H9 (cell line): ENCODE measurements around the gene LCMT1. TPM values are rescaled to one million over a fixed set of nuclear protein-coding genes. Genes with fewer than 3 reads are reported as not detected.
"Not testable (repeated sequence)": the region's sequence is repeated elsewhere in the genome, so short reads cannot be mapped to it uniquely, and the experiment has no call there.

Experiments
- DNase-seq: peaks from one replicate; pipeline ENCODE4 v3.0.0-alpha.2; 2017
- H2AFZ ChIP-seq: one replicate; pipeline ENCODE4 v1.6.1; 2013; ENCODE audit warnings: mild to moderate bottlenecking, low read length, control low read depth, moderate library complexity
- H2AK5ac ChIP-seq: 2 replicates; pipeline ENCODE4 v1.6.1; 2013; ENCODE audit warnings: low read length, control low read depth, mixed read lengths; ENCODE audit not compliant: insufficient read length
- H2BK120ac ChIP-seq: one replicate; pipeline ENCODE4 v1.6.1; 2013; ENCODE audit warnings: low read depth, mild to moderate bottlenecking, low read length, control low read depth, inconsistent platforms; ENCODE audit not compliant: poor library complexity, severe bottlenecking
- H2BK12ac ChIP-seq: 2 replicates; pipeline ENCODE4 v1.6.1; 2013; ENCODE audit warnings: low read length, control low read depth, mixed read lengths, low read depth; ENCODE audit not compliant: insufficient read length
- H2BK15ac ChIP-seq: 2 replicates; pipeline ENCODE4 v1.6.1; 2013; ENCODE audit warnings: low read depth, low read length, control low read depth
- H2BK20ac ChIP-seq: one replicate; pipeline ENCODE4 v1.6.1; 2013; ENCODE audit warnings: low read depth, mild to moderate bottlenecking, low read length, control low read depth, inconsistent platforms; ENCODE audit not compliant: poor library complexity, severe bottlenecking
- H2BK5ac ChIP-seq: 2 replicates; pipeline ENCODE4 v1.6.1; 2013; ENCODE audit warnings: low read length, control low read depth, mixed read lengths; ENCODE audit not compliant: insufficient read length
- H3K14ac ChIP-seq: 2 replicates; pipeline ENCODE4 v1.6.1; 2013; ENCODE audit warnings: low read length, control low read depth; ENCODE audit not compliant: insufficient read depth
- H3K18ac ChIP-seq: 2 replicates; pipeline ENCODE4 v1.6.1; 2013; ENCODE audit warnings: low read depth, mild to moderate bottlenecking, mixed read lengths, low read length, control low read depth; ENCODE audit not compliant: insufficient read length
- H3K23ac ChIP-seq: 2 replicates; pipeline ENCODE4 v1.6.1; 2013; ENCODE audit warnings: low read length, control low read depth, mixed read lengths, low read depth; ENCODE audit not compliant: insufficient read length
- H3K23me2 ChIP-seq: 2 replicates; pipeline ENCODE4 v1.6.1; 2013; ENCODE audit warnings: low read depth, mild to moderate bottlenecking, mixed read lengths, low read length, control low read depth; ENCODE audit not compliant: insufficient read length, poor library complexity, severe bottlenecking
- H3K27ac ChIP-seq: 2 replicates; pipeline ENCODE4 v1.5.1; 2013; ENCODE audit warnings: low read length, control low read depth, mixed read lengths, low read depth; ENCODE audit not compliant: insufficient read length
- H3K27me3 ChIP-seq: 2 replicates; pipeline ENCODE4 v1.6.1; 2013; ENCODE audit warnings: low read length, control low read depth, inconsistent platforms; ENCODE audit not compliant: insufficient read depth
- H3K4ac ChIP-seq: 2 replicates; pipeline ENCODE4 v1.6.1; 2013; ENCODE audit warnings: low read depth, mild to moderate bottlenecking, control low read depth, inconsistent platforms, low read length, moderate library complexity
- H3K4me1 ChIP-seq: 2 replicates; pipeline ENCODE4 v1.6.1; 2013; ENCODE audit warnings: low read length, control low read depth, inconsistent platforms; ENCODE audit not compliant: insufficient read depth
- H3K4me2 ChIP-seq: 2 replicates; pipeline ENCODE4 v1.6.1; 2013; ENCODE audit warnings: low read length, control low read depth, mixed read lengths; ENCODE audit not compliant: insufficient read length, insufficient read depth
- H3K56ac ChIP-seq: 2 replicates; pipeline ENCODE4 v1.6.1; 2013; ENCODE audit warnings: low read depth, mild to moderate bottlenecking, mixed read lengths, low read length, control low read depth; ENCODE audit not compliant: insufficient read length
- H3K79me1 ChIP-seq: 2 replicates; pipeline ENCODE4 v1.6.1; 2013; ENCODE audit warnings: low read depth, mild to moderate bottlenecking, moderate library complexity, low read length, control low read depth, inconsistent platforms; ENCODE audit not compliant: insufficient read depth, poor library complexity, severe bottlenecking
- H3K79me2 ChIP-seq: 2 replicates; pipeline ENCODE4 v1.6.1; 2013; ENCODE audit warnings: low read length, control low read depth, inconsistent platforms; ENCODE audit not compliant: insufficient read depth
- H3K9ac ChIP-seq: 2 replicates; pipeline ENCODE4 v1.6.1; 2013; ENCODE audit warnings: low read length, control low read depth, mixed read lengths; ENCODE audit not compliant: insufficient read length; ENCODE audit errors: extremely low read depth
- H3K9me3 ChIP-seq: one replicate; pipeline ENCODE4 v1.6.1; 2013; ENCODE audit warnings: low read depth, low read length, inconsistent platforms; ENCODE audit not compliant: control insufficient read depth
- H3T11ph ChIP-seq: one replicate; pipeline ENCODE4 v1.6.1; 2013; ENCODE audit warnings: mild to moderate bottlenecking, low read length, control low read depth, inconsistent platforms
- H4K20me1 ChIP-seq: one replicate; pipeline ENCODE4 v1.6.1; 2013; ENCODE audit not compliant: control insufficient read depth, insufficient read length, insufficient read depth
- H4K5ac ChIP-seq: 2 replicates; pipeline ENCODE4 v1.6.1; 2013; ENCODE audit warnings: low read depth, mild to moderate bottlenecking, mixed read lengths, low read length, control low read depth; ENCODE audit not compliant: insufficient read length
- H4K8ac ChIP-seq: replicated peaks from 2 replicates; pipeline ENCODE4 v1.6.1; 2013; ENCODE audit warnings: low read length, control low read depth, mixed read lengths, low read depth; ENCODE audit not compliant: insufficient read length
- H4K91ac ChIP-seq: 2 replicates; pipeline ENCODE4 v1.6.1; 2013; ENCODE audit warnings: low read depth, mild to moderate bottlenecking, moderate library complexity, mixed read lengths, low read length, control low read depth; ENCODE audit not compliant: insufficient read length
- H3K27ac Mint-ChIP-seq, 3 experiments: 2 replicates in 2 of 3; 3 replicates in 1 of 3; pipeline ENCODE4 v1.8.0; 2020 to 2021; ENCODE audit warnings: mixed read lengths in 3 of 3, mild to moderate bottlenecking in 1 of 3, moderate library complexity in 1 of 3
- H3K27me3 Mint-ChIP-seq: 2 replicates; pipeline ENCODE4 v1.8.0; 2021; ENCODE audit warnings: low read depth, mild to moderate bottlenecking, moderate library complexity, mixed read lengths
- H3K36me3 Mint-ChIP-seq, 3 experiments: 2 replicates in 2 of 3; 3 replicates in 1 of 3; pipeline ENCODE4 v1.8.0; 2020 to 2021; ENCODE audit warnings: low read depth in 3 of 3, mixed read lengths in 3 of 3; ENCODE audit not compliant: insufficient read depth in 1 of 3
- H3K4me1 Mint-ChIP-seq, 2 experiments: 2 replicates each; pipeline ENCODE4 v1.8.0; 2020; ENCODE audit warnings: mixed read lengths in 2 of 2
- H3K4me3 Mint-ChIP-seq, 2 experiments: 2 replicates in 1 of 2; 3 replicates in 1 of 2; pipeline ENCODE4 v1.8.0; 2020 to 2021; ENCODE audit warnings: mild to moderate bottlenecking in 2 of 2, mixed read lengths in 2 of 2, moderate library complexity in 1 of 2
- H3K9me3 Mint-ChIP-seq, 2 experiments: 2 replicates in 1 of 2; 3 replicates in 1 of 2; pipeline ENCODE4 v1.8.0; 2020; ENCODE audit warnings: mild to moderate bottlenecking in 2 of 2, mixed read lengths in 2 of 2, moderate library complexity in 1 of 2
- WGBS: extraction: QIAGEN DNeasy Blood & Tissue Kit; methylation state at CpG from one replicate; pipeline ENCODE4 v1.1.7; 2013; ENCODE audit warnings: missing lambda C conversion rate, low lambda C conversion rate, mixed read lengths; ENCODE audit not compliant: insufficient read length; ENCODE audit errors: extremely low coverage; 5-methylcytosine and 5-hydroxymethylcytosine counted together
- total RNA-seq: library from RNA; stranded (reverse); gene quantifications from 2 replicates; pipeline ENCODE4 v1.2.1, GENCODE V29; 2021
- TF ChIP-seq, protein P1 (sequence below): fragments of 200-600 bp; sonication (generic); conservative IDR thresholded peaks from 3 replicates; pipeline ENCODE4 v1.8.0; 2021; ENCODE audit warnings: antibody characterized with exemption, mild to moderate bottlenecking

The LCMT1 gene
- total RNA-seq, 1 experiment from 2014 or later = 81.2 TPM

DNA sequence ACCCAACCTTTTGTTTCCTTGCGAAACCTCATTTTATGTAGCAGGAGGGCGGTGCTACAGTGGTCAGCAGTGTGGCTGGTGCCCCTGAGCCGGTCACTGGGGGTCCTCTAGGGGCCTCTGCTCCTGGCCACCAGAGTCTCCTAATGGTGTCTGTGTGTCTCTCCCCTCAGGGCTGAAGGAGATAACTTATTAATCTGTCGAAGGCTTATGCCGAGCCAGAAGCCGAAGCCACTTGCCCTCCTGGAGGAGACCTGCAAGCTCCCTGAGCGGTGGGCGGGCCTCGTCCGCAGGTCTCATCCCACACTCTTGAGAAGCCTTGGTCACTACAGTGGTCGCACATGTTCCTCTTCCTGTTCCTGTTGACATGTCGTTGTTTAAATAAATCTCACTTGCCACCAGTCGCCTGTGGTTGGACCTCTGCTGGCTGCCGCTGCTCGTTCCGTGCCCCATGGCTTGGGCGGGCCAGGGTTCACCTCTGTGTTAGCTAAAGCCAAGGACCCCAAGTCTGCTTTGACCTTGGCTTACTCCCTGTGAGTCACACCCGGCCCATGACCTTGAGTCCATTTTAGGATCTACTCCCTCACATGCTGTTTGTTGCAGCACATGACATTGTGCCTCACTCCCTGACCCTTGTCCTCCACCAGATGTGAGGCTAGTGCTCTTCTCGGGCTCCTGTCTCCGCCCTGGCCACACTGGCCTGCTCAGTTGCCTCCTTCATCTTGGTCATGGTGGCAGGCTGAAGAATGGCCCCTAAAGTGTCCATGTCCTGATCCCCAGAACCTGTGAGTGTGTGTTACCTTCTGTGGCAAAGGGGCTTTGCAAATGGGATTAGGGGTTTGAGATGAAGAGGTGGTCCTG, 66.5 kb downstream of the LCMT1 start:
- H3K4me1 ChIP-seq = no peaks in the 10 kb centered on the region
- H2BK12ac ChIP-seq = no peak overlapping the region
- H3K23ac ChIP-seq = no peak overlapping the region
- H4K20me1 ChIP-seq = peaks cover 2% of the 10 kb centered on the region
- Mint-ChIP-seq H3K4me1 (no peaks in the 10 kb centered on the region), H3K9me3 (no peaks in the 10 kb centered on the region), H3K4me3 (no peak overlapping the region), H3K27ac (peak overlapping the region in 2 of 3 experiments; percentile 13 to 83; a peak in 1 of 7 replicates), H3K36me3 (peaks cover 4 to 33% (median 21%) of the 10 kb centered on the region in 3 experiments; a peak in 5 of 7 replicates), H3K27me3 (no peaks in the 10 kb centered on the region)
- no peak overlapping the region for H3T11ph ChIP-seq
- H3K79me2 ChIP-seq = no peaks in the 10 kb centered on the region
- H3K27ac ChIP-seq = no peak overlapping the region
- H3K9me3 ChIP-seq = no peaks in the 10 kb centered on the region
- no peak overlapping the region for H3K18ac ChIP-seq
- H3K4me2 ChIP-seq = no peak overlapping the region
- no peak overlapping the region for H4K5ac ChIP-seq
- no peak overlapping the region for H2BK15ac ChIP-seq
- H2BK120ac ChIP-seq = no peak overlapping the region
- H2BK5ac ChIP-seq = no peak overlapping the region
- no peak overlapping the region for H3K4ac ChIP-seq
- no peak overlapping the region for H3K9ac ChIP-seq
- no peak overlapping the region for H2BK20ac ChIP-seq
- no peak overlapping the region for H4K91ac ChIP-seq
- H3K14ac ChIP-seq = no peak overlapping the region
- H2AK5ac ChIP-seq = no peak overlapping the region
- H3K56ac ChIP-seq = no peak overlapping the region
- H3K27me3 ChIP-seq = no peaks in the 10 kb centered on the region
- no peaks in the 10 kb centered on the region for H3K23me2 ChIP-seq
- DNase-seq = no peak
- H4K8ac ChIP-seq = no peak overlapping the region
- TF ChIP-seq, protein P1, sequence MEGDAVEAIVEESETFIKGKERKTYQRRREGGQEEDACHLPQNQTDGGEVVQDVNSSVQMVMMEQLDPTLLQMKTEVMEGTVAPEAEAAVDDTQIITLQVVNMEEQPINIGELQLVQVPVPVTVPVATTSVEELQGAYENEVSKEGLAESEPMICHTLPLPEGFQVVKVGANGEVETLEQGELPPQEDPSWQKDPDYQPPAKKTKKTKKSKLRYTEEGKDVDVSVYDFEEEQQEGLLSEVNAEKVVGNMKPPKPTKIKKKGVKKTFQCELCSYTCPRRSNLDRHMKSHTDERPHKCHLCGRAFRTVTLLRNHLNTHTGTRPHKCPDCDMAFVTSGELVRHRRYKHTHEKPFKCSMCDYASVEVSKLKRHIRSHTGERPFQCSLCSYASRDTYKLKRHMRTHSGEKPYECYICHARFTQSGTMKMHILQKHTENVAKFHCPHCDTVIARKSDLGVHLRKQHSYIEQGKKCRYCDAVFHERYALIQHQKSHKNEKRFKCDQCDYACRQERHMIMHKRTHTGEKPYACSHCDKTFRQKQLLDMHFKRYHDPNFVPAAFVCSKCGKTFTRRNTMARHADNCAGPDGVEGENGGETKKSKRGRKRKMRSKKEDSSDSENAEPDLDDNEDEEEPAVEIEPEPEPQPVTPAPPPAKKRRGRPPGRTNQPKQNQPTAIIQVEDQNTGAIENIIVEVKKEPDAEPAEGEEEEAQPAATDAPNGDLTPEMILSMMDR = no peak
- H2AFZ ChIP-seq = no peak overlapping the region
- WGBS = 100% methylated on average over 1 of the region's 20 CpGs
- no peaks in the 10 kb centered on the region for H3K79me1 ChIP-seq

- H3T11ph ChIP-seq, H3K9me3 Mint-ChIP-seq, H4K20me1 ChIP-seq, H2BK20ac ChIP-seq, H2BK12ac ChIP-seq, H4K91ac ChIP-seq, H3K4me2 ChIP-seq, H4K5ac ChIP-seq, H3K4me1 Mint-ChIP-seq, H3K27me3 Mint-ChIP-seq, H3K27me3 ChIP-seq, H2BK15ac ChIP-seq, H3K79me1 ChIP-seq, H3K9me3 ChIP-seq, H3K27ac ChIP-seq, H3K4ac ChIP-seq, H2BK120ac ChIP-seq, H3K4me1 ChIP-seq, H3K79me2 ChIP-seq, H3K23me2 ChIP-seq, H3K14ac ChIP-seq, H2AFZ ChIP-seq, H3K27ac Mint-ChIP-seq, H4K8ac ChIP-seq, H2BK5ac ChIP-seq, H2AK5ac ChIP-seq, DNase-seq, H3K18ac ChIP-seq, H3K4me3 Mint-ChIP-seq, H3K23ac ChIP-seq, H3K56ac ChIP-seq, H3K9ac ChIP-seq: not testable (repeated sequence)
- WGBS = no CpG with 5 or more reads among the region's 6 CpGs
- H3K36me3 Mint-ChIP-seq = peaks cover 4 to 14% (median 13%) of the 10 kb centered on the region in 3 experiments; a peak in 5 of 7 replicates
Observed at GRCh38 chr16:25181236-25181635, 69.7 kb downstream of the LCMT1 start.
